GM18861 (cell line): Measurements from ENCODE around the gene UBA6.
"Not testable (repeated sequence)": the region's sequence is repeated elsewhere in the genome, so short reads cannot be mapped to it uniquely, and the experiment has no call there.

Experiments
- ATAC-seq: cut with Tn5 transposase; IDR thresholded peaks from one replicate; pipeline ENCODE4 v1.9.1; 2021; ENCODE audit not compliant: unreplicated experiment

Gene UBA6

DNA sequence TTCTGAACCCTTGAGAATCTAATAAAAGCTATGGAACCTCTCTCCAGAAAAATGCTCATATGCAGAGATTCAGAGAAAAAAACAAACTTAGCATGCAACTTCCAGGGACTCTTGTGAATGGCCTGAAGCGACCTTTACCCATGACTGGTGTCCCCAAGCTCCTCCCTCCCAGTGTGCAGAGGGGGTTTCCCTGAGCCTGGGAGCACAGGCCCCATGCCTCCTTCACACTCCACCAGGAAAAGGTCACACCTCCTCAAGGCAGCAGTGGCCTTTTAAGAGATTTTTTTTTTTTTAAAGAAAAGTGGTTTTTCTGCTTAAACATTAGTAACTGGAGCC, 13.3 kb upstream of the UBA6 start:
- ATAC-seq = peak; percentile 71

DNA sequence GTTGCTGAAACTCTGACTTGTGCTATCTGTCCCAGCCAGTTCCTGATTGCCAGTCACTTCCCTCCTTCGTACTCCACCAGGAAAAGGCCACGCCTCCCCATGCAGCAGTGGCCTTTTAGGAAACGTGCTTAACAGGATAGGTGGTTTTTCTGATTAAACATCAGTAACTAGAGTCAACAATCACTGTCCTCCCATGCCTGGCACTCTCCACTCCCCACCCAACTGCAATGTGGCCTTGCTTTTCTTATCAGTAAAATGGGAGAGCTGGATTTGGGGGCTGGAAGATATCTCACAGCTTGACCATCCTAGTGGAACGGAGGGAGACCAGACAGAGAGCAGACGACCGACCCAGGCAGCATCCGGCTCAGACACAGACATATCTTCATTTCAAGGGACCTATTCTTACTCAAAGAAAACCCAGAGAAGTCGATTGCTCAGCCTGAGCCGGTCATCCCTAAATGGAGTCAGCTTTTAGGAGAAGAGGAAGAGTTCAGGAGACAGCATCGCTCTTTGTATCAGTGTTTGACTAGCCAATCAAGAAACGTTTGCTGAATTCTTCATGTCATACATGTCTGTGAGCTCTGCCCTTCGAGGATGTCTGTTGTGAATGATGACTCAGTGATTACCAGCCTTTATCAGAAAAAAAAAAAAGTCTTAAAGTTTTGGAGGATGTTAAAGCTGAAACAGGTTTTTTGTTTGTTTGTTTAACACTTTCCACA, 12.7 kb upstream of the UBA6 start:
- ATAC-seq = no peak

DNA sequence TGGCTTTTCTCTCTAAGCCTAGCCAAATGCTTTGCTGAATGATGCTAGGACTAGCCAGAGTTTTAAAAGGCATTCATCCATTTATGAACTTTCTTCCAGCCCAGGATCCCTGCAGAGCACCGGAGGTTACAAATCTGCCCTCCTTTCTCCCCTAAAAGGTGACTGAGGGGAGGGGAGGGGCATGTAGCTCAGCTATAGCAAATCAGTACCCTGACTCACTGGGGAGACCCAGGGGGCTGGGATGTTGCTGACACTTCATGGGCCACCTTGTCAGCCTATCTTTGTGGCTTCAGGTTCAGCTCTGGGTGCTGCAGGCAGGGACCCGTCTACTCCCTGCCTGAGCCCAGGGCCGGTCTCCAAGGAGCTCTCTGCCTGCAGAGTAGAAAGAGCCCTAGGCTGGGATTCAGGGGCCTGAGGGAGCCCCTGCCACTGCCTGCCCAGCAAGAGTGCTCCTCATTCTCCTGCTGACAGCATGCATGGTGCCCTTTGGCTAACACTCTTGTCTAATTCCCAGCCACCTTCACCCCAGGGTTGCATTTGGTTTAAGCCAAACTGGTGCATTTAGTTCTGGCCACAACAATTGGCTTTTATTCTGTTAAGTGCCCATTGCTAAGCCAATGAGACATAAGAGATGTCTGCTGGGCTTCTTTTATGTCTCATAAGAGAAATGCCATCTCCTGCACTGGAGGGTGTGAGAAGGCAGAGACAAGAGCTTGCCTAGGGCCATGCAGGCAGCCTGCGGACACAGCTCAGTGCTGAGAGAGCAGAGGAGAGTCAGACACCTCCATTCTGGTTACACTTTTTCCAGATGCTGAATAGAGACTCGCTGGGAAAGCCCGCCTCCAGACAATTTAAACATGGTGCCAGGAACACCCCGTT, 11.9 kb upstream of the UBA6 start:
- no peak for ATAC-seq

DNA sequence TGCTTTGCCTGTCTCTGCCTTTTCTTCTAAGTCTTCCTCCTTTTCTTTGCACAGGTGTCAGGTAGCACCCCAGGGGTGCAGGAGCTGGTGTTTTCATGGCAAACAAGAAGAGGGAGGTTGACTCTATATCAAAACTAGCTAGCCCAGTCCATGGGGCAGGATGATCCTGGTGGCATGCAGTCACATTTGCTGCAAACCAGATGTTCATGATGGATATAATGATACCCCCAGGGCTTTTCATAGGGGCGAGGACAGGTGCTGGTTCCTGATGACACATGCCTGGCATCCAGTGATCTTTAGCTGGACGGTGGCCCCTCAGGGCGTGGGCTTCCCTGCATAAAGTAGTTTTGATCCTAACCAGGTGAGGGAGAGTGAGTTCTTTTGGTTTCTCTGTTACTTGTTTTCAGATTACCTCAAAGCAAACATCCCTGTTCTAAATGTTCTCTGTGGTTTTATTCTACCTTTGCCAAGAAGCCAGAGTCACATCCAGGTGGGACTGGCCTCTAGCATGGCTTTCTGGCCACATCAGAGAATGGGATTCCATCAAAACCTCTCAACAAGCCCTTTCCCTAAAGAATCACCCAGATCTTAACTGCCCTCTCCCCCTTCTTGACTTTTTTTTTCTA, 11.2 kb upstream of the UBA6 start:
- no peak for ATAC-seq

DNA sequence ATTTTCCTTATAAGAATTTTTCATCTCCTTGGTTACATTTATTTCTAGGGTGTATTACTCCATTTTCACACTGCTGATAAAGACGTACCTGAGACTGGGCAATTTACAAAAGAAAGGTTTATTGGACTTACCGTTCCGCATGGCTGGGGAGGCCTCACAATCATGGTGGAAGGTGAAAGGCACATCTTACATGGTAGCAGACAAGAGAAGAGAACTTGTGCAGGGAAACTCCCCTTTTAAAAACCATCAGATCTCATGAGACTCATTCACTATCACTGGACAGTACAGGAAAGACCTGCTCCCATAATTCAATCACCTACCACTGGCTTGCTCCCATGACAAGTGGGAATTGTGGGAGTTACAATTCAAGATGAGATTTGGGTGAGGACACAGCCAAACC, 5.7 kb upstream of the UBA6 start:
- ATAC-seq = not testable (repeated sequence)

DNA sequence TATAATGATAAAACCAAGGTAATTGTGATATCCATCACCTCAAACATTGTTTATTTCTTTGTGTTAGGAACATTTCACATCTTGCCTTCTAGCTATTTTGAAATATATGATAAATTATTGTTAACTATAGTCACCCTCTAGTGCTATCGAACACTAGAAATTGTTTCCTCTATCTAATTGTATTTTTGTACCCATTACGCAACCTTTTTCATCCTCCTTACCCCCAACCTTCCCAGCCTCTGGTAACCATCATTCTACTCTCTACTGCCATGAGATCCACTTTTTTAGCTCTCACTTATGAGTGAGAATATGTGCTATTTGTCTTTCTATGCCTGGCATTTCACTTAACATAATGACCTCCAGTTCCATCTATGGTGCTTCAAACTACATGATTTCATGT, 3.9 kb upstream of the UBA6 start:
- no peak for ATAC-seq

DNA sequence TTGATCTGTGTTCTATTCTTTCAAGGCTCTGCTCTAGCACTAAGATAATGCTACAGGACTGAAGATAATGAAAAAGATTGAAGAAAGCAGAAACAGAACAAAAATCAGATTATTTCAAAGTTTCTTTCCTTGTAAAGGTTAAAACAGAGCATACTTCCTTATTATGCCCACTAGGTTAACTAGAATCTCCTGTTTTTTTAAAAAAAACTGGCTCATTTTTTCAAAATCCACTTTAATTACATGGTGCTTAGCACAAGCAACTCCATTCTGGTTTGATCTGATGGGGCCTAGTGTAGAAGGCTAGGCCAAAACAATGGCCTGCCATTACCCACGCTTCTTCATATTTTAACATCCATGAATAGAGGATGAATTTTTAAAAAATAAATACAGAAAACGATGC, 1.2 kb upstream of the UBA6 start:
- no peak for ATAC-seq

DNA sequence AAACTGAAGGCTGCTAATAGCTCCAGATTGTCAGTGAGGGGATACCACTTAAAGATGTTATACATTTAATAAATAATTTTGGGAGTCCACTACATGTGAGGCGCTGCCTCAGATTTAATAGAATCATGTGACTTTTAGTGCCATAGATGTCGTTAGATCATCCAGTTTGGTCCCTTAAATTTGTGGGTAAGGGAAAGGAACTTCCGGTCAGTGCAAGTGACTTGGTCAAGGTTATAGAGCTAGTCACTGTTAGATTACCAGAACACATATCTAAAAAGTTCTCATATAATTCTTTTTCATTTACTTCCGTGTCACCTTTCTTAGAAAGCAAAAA, 529 bp upstream of the UBA6 start:
- ATAC-seq = peak; percentile 14

DNA sequence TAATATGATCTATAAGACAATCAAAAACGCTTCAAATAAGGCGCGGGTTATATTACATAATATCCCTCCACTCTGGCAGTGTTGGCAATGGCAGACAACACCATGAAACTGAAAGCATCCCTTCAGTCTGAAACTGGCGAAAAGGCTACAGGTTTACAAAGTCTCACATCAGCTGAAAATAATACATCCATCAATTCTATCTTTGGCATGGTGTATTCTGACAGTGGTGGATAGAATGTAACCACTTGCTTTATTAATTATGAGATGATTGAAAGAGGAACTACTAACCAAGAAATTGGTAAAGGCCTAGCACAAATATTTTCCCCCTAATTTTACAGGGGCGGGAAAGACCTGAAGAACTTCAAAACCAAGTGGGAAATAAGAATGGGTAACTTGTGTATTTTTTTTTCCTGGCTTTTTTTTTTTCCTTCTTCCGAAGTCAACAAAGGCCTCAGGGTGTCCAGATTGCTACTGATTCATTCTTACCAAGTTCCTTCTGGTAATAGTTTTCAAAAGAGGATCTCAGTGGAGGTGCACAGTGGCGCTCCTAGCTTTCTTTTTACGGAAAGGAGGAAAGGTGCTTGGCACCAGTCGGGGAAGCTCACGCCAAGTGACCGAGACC, 728 bp downstream of the UBA6 start:
- peak; percentile 26 for ATAC-seq

DNA sequence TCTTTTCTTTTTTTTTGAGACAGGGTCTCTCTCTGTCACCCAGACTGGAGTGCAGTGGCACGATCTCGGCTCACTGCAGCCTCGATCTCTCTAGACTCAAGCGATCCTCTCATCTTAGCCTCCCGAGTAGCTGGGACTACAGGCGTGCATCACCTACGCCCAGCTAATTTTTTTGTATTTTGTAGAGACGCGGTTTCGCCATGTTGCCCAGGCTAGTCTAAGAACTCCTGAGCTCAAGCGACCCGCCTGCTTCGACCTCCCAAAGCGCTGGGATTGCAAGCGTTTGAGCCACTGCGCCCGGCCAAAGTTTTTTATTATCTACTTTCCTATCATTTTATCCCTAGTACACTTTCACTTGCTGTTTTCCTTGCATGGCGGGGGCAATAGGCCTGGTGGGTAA, 1.4 kb downstream of the UBA6 start:
- no peak for ATAC-seq

DNA sequence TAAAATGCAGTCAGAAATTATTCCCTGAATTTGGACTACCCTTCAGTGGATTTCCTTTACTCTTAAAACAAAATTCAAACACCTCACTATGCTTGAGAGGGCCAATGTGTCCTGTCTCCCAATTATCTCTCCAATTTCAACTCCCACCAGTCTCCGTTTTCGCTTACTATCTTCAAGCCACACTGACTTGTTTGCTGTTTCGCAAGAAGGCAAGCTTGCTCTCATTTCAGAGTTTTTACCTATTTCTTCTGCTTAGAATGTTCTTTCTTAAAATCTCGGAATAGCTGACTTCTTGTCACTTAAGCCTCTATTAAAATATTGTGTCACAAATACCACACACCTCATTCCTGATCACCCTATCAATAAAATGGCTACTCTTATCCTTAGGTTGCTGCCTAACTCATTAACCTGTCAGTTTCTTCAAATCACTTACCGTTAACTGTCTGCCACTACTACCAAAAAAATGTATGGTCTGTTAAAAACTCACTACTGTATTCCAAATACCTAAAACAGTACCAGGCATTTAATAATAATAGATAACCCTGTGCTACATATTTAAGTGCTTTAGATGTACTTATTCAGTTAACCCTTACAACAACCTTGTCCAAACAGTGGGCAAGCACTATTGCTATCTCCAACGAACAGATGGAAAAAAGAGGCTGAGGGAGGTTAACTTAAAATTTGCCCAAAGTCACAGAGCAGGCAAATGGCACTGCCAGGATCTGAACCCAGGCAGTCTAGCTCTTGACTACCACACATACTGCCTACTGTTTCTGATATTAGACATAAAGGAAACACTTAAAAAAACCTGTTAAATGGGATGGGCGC, 2.9 kb downstream of the UBA6 start:
- ATAC-seq = no peak

DNA sequence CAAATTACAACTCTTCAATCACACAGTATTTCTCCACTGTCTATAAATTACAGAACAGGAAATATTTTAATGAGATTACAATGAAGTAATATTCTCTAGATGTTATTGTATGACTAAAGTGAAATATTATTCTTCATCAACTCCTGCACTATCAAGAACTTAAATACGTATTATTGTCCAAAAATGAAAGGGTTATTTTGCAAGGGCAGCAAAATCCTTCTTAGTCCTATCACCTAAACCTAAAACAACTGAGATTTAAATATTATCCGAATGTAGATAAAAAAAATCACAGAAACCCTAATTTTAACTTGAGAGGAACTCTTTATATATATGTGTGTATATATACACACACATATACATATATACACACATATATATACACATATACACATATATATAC, 4.9 kb downstream of the UBA6 start:
- ATAC-seq = no peak

DNA sequence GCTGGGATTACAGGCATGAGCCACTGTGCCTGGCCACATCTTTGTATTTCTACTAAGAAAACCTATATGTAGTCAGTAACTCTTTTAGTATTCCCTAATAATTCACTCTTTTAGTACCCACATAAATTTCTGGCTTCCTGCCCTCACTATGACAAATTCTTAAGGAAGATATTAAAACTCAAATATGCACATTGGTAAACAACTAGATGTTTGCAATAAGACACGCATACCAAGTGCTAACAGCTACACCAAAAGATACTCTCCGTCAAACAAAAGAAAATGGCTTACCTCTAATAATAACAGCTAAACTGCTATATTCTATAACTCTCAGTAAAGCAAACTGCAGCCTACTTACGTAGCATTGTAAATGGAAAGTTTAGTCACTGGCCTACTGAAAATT, 6.3 kb downstream of the UBA6 start:
- ATAC-seq = no peak

DNA sequence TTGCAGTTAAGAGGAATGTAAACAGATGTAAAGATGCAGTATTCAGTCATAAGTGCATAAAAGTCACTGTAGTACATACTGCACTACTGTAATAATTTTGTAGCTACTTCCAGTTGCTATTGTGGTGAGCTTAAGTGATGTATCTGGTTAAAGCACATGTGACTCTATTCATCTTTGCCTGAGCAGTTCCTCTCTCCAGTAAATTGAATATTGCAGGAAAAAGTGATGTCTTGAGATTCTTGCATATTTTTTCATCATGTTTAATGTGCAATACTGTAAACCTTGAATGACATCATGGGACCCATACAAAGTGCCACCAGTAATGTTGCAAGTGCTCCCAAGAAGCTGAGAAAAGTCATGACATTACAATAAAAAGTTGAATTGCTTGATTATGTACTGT, 9.6 kb downstream of the UBA6 start:
- no peak for ATAC-seq

DNA sequence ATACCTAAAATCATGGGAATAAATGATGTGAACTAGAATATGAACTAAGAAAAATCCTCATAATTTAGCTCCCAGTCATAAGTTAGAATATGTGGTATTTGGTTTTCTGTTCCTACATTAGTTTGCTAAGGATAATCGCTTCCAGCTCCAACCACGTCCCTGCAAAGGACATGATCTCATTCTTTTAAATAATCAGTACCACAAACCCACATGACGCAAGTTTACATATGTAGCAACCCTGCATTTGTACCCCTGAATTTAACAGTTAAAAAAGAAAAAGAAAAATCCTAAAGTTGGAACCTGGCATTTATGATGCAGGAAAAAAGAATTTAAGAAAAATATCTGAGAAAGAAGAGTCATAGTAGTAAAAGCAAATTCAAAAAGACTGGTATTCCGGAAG, 13.3 kb downstream of the UBA6 start:
- no peak for ATAC-seq

DNA sequence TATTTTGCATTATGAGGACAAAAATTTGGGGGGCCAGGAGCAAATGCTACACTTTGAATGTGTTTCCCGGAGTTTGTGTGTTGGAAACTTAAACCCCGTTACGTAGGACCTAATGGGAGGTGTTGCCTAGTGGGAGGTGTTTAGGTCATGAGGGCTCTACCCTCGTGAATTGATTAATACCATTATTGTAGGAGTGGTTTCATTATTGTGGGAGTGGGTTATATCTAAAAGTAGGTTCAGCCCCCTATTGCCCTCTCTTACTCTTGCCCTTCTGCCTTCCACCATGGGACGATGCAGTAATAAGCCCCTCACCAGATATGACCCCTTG, 15.5 kb downstream of the UBA6 start:
- ATAC-seq = no peak

DNA sequence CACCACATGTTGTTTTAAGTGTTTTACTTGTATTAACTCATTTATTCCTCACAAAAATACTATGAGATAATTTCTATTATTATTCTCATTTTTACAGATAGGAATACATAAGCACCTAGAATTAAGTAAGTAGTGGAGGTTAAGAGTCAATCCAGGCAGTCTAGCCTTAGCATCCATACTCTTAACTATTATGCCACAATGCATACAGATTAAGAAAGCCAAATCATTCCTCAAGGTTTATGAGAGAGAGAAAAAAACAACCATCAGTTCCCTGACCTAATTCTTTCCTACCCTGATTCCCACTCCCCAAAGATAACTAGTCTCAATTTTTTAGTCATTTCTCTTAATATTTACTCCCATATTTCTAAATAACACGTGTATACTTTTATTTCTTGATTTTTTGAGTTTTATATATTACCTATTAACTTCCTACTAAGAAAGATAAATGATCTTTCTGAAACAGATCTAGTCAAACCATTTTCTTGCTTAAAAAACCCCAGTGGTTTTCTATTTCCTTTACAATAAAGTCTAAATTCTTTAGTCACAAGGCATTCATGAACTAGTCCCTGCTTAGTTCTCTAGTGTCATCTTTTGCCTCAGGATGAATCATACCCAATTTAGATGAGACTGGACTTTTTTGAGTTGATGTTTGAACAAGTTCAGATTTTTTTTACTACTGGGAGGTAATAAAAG, 16.0 kb downstream of the UBA6 start:
- peak; percentile 74 for ATAC-seq

DNA sequence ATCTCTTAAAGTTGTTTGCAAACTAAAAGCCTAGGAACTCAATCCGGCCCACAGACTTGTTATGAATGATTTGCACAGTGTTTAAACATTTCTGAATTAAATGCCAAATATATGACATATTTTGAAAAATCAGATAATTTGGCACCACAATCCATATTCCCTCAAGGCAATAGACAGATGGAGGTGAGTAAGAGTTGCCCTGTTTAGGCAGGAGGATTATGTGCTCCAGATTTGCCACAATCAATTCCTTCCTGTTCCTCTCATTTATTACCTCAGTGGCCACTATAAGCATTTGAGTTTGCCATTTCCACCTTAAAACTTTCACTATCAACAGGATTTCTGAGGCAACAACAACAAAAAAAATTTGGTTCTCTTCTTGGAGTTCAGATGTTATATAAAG, 18.7 kb downstream of the UBA6 start:
- no peak for ATAC-seq

DNA sequence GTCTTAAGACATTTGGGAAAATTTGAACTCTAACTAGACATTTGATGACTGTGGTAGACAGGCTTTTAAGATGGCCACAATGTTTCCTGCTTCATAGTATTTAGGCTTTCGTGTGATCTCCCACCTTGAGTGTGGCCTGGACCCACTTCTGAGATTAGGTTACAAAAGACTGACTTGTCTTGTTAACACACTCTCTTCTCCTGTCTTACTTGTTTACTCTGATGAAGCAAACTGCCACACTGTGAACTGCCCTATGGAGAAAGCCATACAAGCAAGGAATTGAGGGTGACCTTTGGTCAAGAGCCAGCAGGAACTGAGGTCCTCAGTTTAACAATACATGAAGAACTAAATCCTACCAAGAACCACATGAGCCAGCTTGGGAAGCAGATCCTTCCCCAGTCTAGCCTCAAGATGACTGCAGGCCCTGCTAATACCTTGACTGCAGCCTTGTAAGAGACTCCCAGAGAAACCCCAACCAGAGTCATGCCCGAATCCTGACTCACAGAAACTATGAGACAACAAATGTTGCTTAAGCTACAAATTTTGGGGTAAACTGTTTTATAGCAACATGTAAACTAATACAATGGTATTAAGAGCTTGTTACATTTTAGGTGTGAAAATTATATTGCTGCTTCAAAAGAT, 20.3 kb downstream of the UBA6 start:
- ATAC-seq = no peak

DNA sequence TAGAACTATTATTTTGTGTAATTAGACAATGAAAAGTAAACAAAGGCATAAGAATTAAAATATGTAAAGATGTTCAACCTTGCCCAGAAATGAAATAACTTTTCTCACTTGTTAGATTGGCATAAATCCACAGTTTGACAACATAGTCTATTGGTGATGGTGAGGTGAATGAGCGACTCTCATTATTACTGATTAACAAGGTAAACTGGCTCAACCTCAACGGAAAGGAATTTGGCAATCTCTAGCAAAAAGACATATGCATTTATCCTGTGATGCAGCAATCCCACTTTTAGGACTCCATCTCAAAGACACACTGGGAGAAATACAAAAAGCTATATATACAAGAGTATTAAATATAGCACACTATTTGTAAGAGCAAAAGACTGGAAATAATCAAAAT, 22.3 kb downstream of the UBA6 start:
- ATAC-seq = no peak
